ENCODE results near the gene CRB2. TPM values are rescaled to one million over a fixed set of nuclear protein-coding genes. Genes with fewer than 3 reads are reported as not detected.
A peak's percentile ranks its signal among the peaks of the same experiment; 100 is the strongest.

Gene CRB2
- total RNA-seq, 1 donor from 2014 or later, result not detected

- DNase-seq (ENCODE audit: low read depth in 2 of 2), result no peak
These were observed 8.5 kb upstream of the CRB2 start for GRCh38 chr9:123347289-123348060.

- no peak for DNase-seq (ENCODE audit: low read depth in 2 of 2)
These were observed 7.5 kb upstream of the CRB2 start for GRCh38 chr9:123348317-123348992.

GRCh38 chr9:123349033-123349432 is 7.0 kb upstream of the CRB2 start:
- no peak for DNase-seq (ENCODE audit: low read depth in 2 of 2)

- peak; percentile 30 to 62 for DNase-seq (ENCODE audit: low read depth in 2 of 2)
These were observed 6.1 kb upstream of the CRB2 start for GRCh38 chr9:123349691-123350480.

- no peak for DNase-seq (ENCODE audit: low read depth in 2 of 2)
These were observed 5.2 kb upstream of the CRB2 start for GRCh38 chr9:123350590-123351310.

- no peak for DNase-seq (ENCODE audit: low read depth in 2 of 2)
These were observed 3.0 kb upstream of the CRB2 start for GRCh38 chr9:123353041-123353440.

GRCh38 chr9:123353984-123354591 is 1.9 kb upstream of the CRB2 start:
- peak; percentile 27 to 60 for DNase-seq (ENCODE audit: low read depth in 2 of 2)

GRCh38 chr9:123354806-123355508 is 1.0 kb upstream of the CRB2 start:
- DNase-seq (ENCODE audit: low read depth in 2 of 2), result no peak

- DNase-seq (ENCODE audit: low read depth in 2 of 2), result no peak
These were observed 1.1 kb downstream of the CRB2 start for GRCh38 chr9:123356851-123357742.

GRCh38 chr9:123357743-123358059 is 1.7 kb downstream of the CRB2 start:
- no peak for DNase-seq (ENCODE audit: low read depth in 2 of 2)

GRCh38 chr9:123358181-123358905 is 2.3 kb downstream of the CRB2 start:
- DNase-seq (ENCODE audit: low read depth in 2 of 2), result no peak

GRCh38 chr9:123359106-123359505 is 3.1 kb downstream of the CRB2 start:
- no peak for DNase-seq (ENCODE audit: low read depth in 2 of 2)

GRCh38 chr9:123359546-123359945 is 3.5 kb downstream of the CRB2 start:
- DNase-seq (ENCODE audit: low read depth in 2 of 2), result no peak

GRCh38 chr9:123360161-123361085 is 4.4 kb downstream of the CRB2 start:
- no peak for DNase-seq (ENCODE audit: low read depth in 2 of 2)

- no peak for DNase-seq (ENCODE audit: low read depth in 2 of 2)
These were observed 5.2 kb downstream of the CRB2 start for GRCh38 chr9:123361086-123361730.

- no peak for DNase-seq (ENCODE audit: low read depth in 2 of 2)
These were observed 5.9 kb downstream of the CRB2 start for GRCh38 chr9:123361731-123362510.

- DNase-seq (ENCODE audit: low read depth in 2 of 2), result no peak
These were observed 6.9 kb downstream of the CRB2 start for GRCh38 chr9:123362856-123363255.
